ENCODE data around the gene RELA. TPM values are rescaled to one million over a fixed set of nuclear protein-coding genes. Genes with fewer than 3 reads are reported as not detected.

The RELA gene
- total and polyA plus RNA-seq, 2 of the 13 experiments (the other 11 are each of a cell fraction or from before 2014, with no cell fraction given), result 21.4 to 40.5 TPM

DNA sequence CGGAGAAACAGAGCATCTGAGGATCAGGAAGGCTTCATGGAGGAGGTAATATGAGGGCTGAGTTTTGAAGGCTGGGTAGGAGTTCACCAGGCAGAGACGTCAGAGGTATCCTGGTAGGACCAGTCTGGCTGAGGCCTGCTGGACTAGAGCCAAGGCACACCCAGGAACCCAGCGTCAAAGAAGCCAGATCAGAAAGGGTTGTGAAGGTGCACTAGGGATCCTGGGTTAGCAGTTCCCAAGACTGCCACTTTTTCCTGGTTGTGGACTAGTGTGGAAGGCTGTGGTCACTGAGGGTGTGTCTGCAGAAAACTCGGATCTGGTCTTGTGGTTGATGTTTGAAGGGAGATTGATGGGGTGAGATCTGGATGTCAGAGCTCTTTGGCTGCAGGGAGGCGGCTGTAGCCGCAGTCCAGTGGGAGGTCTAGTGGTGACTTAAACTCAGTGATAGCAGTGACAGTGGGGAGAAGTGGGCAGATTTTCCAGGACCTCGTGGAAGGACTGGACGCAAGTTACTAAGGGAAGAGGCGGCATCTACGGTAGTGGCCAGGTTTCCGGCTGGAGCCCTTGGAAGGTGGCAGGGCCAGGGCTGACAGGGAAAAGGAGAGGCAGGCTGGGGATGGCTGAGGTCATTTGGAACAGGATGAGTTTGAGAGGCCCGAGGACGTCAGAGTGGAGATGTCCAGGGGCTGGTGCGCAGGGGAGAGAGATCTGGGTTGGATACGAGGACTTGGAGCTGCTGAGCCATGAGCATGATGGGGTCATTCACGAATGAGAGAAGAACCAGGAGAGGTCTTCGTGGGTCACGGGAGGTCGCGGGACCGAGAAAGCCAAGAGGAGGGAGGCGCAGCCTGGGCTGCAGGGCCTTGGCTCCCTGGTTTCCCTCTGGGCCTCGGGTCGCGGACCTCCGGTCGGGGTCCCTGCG is 10.9 kb downstream of the RELA start (continued):
- TF ChIP-seq, protein P1, sequence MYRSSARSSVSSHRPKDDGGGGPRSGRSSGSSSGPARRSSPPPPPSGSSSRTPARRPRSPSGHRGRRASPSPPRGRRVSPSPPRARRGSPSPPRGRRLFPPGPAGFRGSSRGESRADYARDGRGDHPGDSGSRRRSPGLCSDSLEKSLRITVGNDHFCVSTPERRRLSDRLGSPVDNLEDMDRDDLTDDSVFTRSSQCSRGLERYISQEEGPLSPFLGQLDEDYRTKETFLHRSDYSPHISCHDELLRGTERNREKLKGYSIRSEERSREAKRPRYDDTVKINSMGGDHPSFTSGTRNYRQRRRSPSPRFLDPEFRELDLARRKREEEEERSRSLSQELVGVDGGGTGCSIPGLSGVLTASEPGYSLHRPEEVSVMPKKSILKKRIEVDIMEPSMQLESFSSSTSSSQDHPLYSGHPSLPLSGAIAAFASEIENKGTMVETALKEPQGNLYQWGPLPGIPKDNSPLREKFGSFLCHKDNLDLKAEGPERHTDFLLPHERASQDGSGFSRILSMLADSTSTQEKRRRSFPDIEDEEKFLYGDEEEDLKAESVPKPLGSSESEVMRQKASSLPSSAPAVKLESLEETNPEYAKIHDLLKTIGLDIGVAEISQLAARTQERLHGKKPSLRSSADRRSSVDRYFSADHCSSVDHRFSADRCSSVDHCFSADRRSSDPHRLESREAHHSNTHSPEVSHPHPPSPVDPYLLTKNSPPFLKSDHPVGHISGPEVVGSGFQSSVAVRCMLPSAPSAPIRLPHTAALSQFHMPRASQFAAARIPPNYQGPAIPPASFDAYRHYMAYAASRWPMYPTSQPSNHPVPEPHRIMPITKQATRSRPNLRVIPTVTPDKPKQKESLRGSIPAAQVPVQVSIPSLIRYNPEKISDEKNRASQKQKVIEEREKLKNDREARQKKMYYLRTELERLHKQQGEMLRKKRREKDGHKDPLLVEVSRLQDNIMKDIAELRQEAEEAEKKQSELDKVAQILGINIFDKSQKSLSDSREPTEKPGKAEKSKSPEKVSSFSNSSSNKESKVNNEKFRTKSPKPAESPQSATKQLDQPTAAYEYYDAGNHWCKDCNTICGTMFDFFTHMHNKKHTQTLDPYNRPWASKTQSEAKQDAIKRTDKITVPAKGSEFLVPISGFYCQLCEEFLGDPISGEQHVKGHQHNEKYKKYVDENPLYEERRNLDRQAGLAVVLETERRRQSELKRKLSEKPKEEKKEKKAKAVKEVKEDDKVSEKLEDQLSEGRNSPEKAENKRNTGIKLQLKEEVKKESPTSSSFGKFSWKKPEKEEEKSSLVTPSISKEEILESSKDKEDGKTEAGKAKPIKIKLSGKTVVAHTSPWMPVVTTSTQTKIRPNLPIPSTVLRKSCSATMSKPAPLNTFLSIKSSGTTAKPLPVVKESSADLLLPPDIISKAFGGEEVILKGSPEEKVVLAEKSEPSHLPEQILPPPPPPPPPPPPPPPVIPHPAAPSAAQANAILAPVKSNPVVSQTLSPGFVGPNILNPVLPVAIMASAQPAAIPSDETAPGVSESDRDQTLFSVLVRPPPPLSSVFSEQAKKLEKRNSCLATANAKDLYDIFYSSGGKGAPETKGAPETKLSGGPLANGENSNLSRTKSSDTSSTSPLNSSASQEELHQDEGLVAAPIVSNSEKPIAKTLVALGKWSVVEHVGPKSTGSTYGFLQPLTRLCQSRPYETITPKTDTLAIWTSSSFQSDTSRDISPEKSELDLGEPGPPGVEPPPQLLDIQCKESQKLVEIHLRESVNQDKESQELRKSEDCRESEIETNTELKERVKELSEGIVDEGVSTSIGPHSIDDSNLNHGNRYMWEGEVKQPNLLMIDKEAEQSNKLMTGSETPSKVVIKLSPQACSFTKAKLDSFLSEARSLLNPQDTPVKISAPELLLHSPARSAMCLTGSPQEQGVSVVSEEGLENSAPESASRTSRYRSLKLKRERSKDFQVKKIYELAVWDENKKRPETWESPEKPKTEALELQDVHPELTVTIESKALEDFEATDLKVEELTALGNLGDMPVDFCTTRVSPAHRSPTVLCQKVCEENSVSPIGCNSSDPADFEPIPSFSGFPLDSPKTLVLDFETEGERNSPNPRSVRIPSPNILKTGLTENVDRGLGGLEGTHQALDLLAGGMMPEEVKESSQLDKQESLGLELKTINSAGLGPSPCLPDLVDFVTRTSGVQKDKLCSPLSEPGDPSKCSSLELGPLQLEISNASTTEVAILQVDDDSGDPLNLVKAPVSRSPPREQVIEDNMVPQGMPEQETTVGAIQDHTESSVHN (CRISPR knock-in tag; IDR thresholded peaks at IDR 0.05), result no peak
- TF ChIP-seq SUZ12 (IDR thresholded peaks at IDR 0.05; ENCODE audit: low read depth, low read length) (no peak), ZNF180 (CRISPR knock-in tag; IDR thresholded peaks at IDR 0.05; ENCODE audit: borderline replicate concordance, low read depth) (0 out of 2 replicates have a peak, but pooled peaks have one; percentile 19), SIX4 (CRISPR knock-in tag; IDR thresholded peaks at IDR 0.05) (no peak), TCF7 (IDR thresholded peaks at IDR 0.05; ENCODE audit: low read depth) (no peak), ATF7 (IDR thresholded peaks at IDR 0.05) (no peak), ATF7 (CRISPR knock-in tag; IDR thresholded peaks at IDR 0.05) (no peak), ZIK1 (CRISPR knock-in tag; IDR thresholded peaks at IDR 0.05; ENCODE audit: borderline replicate concordance, low read depth) (0 out of 2 replicates have a peak, but pooled peaks have one; percentile 13), CENPX (CRISPR knock-in tag; IDR thresholded peaks at IDR 0.05) (no peak)
- TF ChIP-seq, protein P2, sequence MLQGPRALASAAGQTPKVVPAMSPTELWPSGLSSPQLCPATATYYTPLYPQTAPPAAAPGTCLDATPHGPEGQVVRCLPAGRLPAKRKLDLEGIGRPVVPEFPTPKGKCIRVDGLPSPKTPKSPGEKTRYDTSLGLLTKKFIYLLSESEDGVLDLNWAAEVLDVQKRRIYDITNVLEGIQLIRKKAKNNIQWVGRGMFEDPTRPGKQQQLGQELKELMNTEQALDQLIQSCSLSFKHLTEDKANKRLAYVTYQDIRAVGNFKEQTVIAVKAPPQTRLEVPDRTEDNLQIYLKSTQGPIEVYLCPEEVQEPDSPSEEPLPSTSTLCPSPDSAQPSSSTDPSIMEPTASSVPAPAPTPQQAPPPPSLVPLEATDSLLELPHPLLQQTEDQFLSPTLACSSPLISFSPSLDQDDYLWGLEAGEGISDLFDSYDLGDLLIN (CRISPR knock-in tag; IDR thresholded peaks at IDR 0.05; ENCODE audit: borderline replicate concordance), result peak; percentile 72; the same call in 1 of the 2 replicates
- TF ChIP-seq, protein P3, sequence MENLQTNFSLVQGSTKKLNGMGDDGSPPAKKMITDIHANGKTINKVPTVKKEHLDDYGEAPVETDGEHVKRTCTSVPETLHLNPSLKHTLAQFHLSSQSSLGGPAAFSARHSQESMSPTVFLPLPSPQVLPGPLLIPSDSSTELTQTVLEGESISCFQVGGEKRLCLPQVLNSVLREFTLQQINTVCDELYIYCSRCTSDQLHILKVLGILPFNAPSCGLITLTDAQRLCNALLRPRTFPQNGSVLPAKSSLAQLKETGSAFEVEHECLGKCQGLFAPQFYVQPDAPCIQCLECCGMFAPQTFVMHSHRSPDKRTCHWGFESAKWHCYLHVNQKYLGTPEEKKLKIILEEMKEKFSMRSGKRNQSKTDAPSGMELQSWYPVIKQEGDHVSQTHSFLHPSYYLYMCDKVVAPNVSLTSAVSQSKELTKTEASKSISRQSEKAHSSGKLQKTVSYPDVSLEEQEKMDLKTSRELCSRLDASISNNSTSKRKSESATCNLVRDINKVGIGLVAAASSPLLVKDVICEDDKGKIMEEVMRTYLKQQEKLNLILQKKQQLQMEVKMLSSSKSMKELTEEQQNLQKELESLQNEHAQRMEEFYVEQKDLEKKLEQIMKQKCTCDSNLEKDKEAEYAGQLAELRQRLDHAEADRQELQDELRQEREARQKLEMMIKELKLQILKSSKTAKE (CRISPR knock-in tag; IDR thresholded peaks at IDR 0.05; ENCODE audit: borderline replicate concordance), result no peak
- TF ChIP-seq, protein P4, sequence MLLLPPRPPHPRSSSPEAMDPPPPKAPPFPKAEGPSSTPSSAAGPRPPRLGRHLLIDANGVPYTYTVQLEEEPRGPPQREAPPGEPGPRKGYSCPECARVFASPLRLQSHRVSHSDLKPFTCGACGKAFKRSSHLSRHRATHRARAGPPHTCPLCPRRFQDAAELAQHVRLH (CRISPR knock-in tag; IDR thresholded peaks at IDR 0.05; ENCODE audit: borderline replicate concordance, low read depth), result no peak

Measured in HepG2 (cell line).